HG03039 (cell line): ENCODE data around the gene SRGAP2C.
A peak's percentile ranks its signal among the peaks of the same experiment; 100 is the strongest.
"Not testable (repeated sequence)": the region's sequence is repeated elsewhere in the genome, so short reads cannot be mapped to it uniquely, and the experiment has no call there.

Experiments used
- ATAC-seq: cut with Tn5 transposase; IDR thresholded peaks from one replicate; pipeline ENCODE4 v1.9.1; 2021; ENCODE audit warnings: mild to moderate bottlenecking, moderate library complexity; ENCODE audit not compliant: unreplicated experiment

The SRGAP2C gene

GRCh38 chr1:121324726-121325125 lies 140.0 kb downstream of the SRGAP2C start:
- ATAC-seq = not testable (repeated sequence)

- not testable (repeated sequence) for ATAC-seq
Observed at GRCh38 chr1:121332141-121332540, 147.4 kb downstream of the SRGAP2C start.

DNA sequence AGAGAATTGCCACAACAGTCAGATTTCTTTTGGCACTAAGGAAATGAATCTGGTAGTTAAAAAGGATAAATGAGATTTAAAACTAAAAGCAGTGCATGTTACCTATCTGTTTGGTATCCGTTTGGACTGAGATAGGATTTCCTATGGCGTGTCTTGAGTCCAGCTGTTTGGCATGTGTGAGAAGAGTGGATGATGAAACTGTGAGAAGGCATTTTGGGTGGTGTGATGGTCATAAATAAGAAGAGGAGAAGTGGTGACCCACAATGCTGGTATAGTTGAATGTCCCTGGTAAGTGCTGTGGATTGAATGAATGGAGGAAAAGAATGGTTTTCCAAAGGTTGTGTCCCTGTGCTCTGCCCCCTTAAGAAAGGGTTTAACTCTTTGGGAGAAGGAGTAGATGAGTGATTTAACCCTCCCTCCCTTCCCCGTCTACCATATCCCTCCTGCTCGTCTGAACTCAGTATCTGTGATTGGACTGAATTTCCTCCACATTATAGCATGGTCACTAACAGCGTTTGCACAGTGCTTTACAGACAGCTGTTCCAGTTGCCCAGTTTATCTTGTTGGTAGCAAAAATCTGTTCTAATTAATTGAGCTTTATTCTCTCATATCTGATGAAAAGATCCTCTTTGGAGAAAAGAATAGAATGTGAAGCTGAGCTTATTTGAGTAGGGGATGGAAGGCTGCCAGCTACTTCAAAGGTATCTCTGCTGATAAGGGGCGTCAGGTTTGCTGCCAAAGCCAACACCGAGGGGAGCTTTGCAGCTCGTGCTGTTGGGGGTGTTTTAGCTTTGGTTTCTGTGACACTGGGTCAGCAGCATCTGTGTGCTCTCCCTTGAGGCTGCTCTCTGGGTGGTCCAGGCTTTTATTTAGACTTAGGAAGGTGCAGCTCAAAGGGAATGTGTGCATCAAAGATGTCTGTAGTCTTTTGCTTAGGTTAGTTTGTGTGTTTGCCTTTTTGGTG lies 148.1 kb downstream of the SRGAP2C start:
- ATAC-seq = not testable (repeated sequence)

DNA sequence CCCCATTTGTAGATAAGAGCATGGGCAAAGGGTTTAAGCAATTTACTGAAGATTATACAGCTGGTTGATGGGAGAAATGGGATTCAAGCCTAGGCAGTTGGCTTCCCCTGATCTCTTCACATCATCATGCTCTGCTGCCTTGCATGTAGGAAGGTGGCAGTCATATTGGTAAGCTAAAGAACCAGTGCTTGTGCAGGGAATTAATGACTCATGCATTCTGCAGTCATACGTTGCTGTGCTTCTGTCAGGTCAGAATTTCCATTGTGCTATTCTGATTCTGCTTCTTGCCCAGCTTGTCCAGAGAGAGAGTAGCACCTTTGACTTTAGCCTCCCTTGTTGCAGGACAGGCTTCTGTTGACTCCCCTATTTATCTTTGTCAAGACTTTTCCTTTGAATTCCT lies 153.2 kb downstream of the SRGAP2C start:
- peak; percentile 45 for ATAC-seq

- ATAC-seq = peak; percentile 84
Observed at GRCh38 chr1:121339611-121340010, 154.8 kb downstream of the SRGAP2C start.

DNA sequence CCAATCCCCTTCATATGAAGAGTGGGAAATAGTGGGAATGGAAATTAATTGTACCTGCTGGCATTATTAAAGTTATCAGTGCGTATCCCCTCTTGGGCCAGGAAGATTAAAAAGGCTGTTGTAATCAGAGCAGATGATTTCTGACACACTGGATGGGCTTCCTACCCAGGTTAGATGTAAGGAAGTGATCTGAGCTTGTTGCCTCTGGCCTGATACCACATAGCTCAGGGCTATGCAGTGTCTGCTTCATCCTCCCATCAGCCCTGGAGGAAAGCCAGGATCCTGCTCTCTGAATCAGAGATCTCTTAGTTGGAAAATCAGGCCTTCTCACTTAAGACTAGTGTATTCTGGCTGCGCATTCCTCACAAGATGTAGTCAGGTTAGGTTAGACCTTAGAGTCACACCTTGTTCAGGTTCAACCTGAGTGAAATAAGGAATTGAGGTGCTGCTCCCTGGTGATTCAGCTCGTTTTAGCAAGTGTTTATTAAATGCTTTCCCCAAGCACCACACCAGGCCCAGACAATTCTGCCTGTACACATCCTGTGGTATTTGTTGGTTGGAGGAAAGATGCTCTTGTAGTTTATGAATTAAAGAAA lies 158.6 kb downstream of the SRGAP2C start:
- ATAC-seq = not testable (repeated sequence)

GRCh38 chr1:121344355-121344754 lies 159.6 kb downstream of the SRGAP2C start:
- not testable (repeated sequence) for ATAC-seq

DNA sequence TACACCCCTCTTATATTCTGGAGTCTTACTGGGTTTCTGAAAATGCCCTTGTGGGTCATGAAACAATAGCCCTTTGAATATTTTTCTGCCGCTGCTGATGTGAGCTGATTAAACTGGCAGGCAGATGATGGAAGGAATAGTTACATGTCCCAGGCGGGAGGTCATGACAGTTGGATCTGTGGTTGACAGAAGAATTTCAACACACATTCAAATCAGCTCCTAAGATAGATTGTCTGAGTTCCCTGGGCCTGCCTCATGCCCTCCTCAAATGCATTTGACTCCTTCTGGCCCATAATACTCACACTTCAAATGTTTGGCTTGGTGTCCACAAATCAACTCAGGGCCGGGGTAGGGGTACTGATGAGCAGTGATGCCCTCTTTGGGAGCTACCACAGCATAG lies 161.9 kb downstream of the SRGAP2C start:
- not testable (repeated sequence) for ATAC-seq

DNA sequence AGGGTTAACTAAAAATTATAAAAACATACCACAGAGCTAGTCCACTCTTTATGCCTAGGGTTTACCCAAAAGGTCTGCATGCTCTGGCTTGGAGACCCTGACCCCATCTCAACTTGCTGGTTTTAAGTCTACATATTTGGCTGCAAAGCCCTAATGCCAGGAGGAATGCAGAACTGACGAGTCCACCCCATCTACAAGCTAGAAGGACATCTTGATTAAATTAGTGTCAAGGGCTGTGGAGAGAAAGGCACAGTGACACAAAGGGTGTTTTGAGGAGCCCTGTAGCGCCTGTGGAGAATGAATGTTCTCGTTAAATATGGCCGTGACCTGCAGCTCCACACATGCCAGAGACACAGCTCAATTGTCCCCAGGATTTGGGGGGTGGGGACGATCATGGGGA lies 162.7 kb downstream of the SRGAP2C start:
- not testable (repeated sequence) for ATAC-seq

GRCh38 chr1:121348115-121348514 lies 163.3 kb downstream of the SRGAP2C start:
- not testable (repeated sequence) for ATAC-seq

DNA sequence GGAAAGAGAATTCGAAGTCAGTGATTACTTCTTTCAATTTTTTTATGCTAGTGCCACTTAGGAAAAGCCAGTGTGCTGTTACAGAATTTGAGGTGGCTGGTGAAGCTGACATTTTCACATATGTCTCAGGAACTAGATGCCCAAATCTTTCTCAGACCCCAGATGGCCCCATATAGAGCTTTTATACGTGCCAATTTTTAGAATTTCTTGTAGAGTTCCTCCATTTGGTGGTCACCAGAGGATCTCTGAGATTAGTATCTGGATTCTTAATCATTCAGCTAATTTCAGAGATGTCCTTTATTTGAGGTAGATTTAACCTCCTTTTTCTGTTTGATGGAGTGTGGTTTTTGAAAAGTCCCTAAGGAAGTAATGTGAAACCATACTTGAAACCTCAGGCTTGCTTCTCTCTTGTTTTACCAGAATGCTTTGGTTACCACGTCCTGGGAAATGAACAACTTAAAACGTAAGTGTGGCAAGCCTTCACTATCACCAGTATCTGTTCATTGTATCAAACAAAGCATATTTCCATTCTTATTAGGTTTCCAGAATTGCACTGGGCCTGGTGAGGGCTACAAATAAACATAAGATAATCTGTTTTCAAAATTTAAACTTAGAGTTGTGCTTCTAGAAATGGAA lies 164.7 kb downstream of the SRGAP2C start:
- ATAC-seq = not testable (repeated sequence)

- ATAC-seq = not testable (repeated sequence)
Observed at GRCh38 chr1:121355711-121356420, 171.1 kb downstream of the SRGAP2C start.

DNA sequence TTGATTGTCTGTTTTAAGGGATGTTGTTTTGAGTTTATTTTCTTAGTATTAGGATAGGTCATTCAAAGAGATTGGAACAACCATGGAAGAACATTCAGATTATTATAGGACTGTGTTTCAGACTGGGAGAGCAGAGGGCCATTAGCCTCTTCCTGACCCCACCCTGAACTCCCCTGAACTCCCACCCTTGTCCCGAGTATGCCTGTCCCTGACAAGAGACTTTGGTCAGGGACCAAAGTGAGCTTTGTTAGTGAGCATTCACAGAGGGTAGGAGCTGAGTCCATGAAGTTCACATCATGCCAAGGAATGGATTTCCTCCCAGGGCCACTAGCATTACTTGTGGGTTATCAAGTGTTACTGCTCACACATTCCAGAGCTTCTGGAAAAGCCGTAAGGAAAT lies 172.0 kb downstream of the SRGAP2C start:
- not testable (repeated sequence) for ATAC-seq

DNA sequence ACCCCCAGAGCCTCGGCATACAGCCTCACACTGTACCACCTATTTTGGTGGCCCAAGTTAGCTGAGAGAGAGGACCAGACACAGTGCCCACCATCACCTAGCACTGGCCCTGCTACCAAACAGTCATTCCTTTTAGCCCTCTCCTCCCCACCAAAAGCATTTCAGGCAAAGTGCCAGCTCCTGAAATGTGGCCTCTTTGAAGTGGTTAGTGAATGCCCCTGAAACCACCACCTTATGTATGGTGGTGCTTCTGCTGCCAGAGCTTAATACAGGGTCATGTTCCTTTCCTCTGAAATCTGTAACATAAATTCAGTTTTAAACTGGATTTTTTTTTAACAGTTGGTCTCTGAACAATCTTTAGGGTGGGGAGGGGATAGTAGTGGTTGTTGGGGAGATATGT lies 175.8 kb downstream of the SRGAP2C start:
- ATAC-seq = not testable (repeated sequence)

GRCh38 chr1:121361451-121362233 lies 176.9 kb downstream of the SRGAP2C start:
- not testable (repeated sequence) for ATAC-seq

DNA sequence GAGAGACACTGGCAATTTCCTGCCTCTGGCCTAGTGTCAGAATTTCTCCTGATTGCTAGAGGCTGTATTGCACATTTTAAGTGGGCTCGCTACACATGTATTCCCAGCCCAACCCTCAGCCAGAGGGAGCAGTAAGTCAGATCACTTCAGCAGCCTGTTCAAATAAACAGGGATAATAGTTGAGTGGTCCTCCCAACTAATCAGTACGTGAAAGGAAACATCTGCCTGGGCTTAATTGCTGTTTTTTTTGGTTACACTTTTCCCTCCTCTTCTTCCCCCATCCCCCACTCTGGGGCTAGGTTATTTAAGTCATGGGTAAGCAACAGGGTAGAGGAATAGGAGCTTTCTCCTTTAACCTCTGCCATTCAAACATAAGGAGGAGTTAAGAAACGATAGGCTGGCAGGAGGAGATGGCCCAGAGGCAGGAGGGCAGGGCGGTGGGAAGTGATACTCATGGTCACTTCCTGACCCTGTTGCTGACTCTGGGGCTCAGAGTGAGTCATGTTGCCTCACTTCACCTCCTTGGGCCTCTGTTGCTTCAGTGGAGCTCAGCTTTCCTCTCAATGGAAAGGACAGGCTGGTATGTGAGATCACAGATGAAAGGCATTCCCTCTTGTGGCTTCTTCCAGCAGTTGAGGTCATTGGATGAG lies 177.6 kb downstream of the SRGAP2C start:
- not testable (repeated sequence) for ATAC-seq

GRCh38 chr1:121365316-121365715 lies 180.5 kb downstream of the SRGAP2C start:
- not testable (repeated sequence) for ATAC-seq

GRCh38 chr1:121365723-121366122 lies 180.9 kb downstream of the SRGAP2C start:
- not testable (repeated sequence) for ATAC-seq

- ATAC-seq = not testable (repeated sequence)
Observed at GRCh38 chr1:121366171-121366570, 181.4 kb downstream of the SRGAP2C start.
